Naive thymus-derived CD8-positive, alpha-beta T cell (primary cell): ENCODE data around the gene CDKAL1. TPM values are rescaled to one million over a fixed set of nuclear protein-coding genes. Genes with fewer than 3 reads are reported as not detected.
"Not testable (repeated sequence)": the region's sequence is repeated elsewhere in the genome, so short reads cannot be mapped to it uniquely, and the experiment has no call there.

Experiments
- ATAC-seq, 2 donors: fragments of 150-1000 bp; cut with Tn5 transposase in 1 of 2; sonication (Bioruptor Pico), chemical (Tn5 transposase) in 1 of 2; 1 replicate in 1 of 2; 2 replicates in 1 of 2; pipeline ENCODE4 v1.10.0; 2021; ENCODE audit warnings: mild to moderate bottlenecking in 2 of 2, moderate library complexity in 2 of 2
- POLR2A ChIA-PET: fragments of 350-600 bp; sonication (Branson Sonifier 250); formaldehyde crosslinking; loops from one replicate; lab custom pipeline; 2021; ENCODE audit warnings: antibody characterized with exemption; lab: Charles Lee
- DNase-seq, 10 donors: peaks; one replicate each; pipeline versions ENCODE4 v3.0.0 to v3.0.0-alpha.2; 2020 to 2022
- H3K27ac Mint-ChIP-seq, 10 donors: one replicate each; pipeline ENCODE4 v1.8.0; 2020 to 2022; ENCODE audit warnings: mild to moderate bottlenecking in 10 of 10, mixed read lengths in 10 of 10, moderate library complexity in 4 of 10, inconsistent platforms in 1 of 10
- H3K27me3 Mint-ChIP-seq, 5 donors: one replicate each; pipeline ENCODE4 v1.8.0; 2021 to 2022; ENCODE audit warnings: mixed read lengths in 5 of 5
- H3K36me3 Mint-ChIP-seq, 3 donors: one replicate each; pipeline ENCODE4 v1.8.0; 2020 to 2022; ENCODE audit warnings: mixed read lengths in 3 of 3, mild to moderate bottlenecking in 2 of 3, inconsistent platforms in 1 of 3
- H3K4me1 Mint-ChIP-seq, 4 donors: one replicate each; pipeline ENCODE4 v1.8.0; 2021 to 2022; ENCODE audit warnings: mixed read lengths in 4 of 4
- H3K4me3 Mint-ChIP-seq, 10 donors: one replicate each; pipeline ENCODE4 v1.8.0; 2020 to 2022; ENCODE audit warnings: mild to moderate bottlenecking in 10 of 10, mixed read lengths in 10 of 10, moderate library complexity in 6 of 10, inconsistent platforms in 1 of 10
- H3K9me3 Mint-ChIP-seq, 9 donors: one replicate each; pipeline ENCODE4 v1.8.0; 2020 to 2022; ENCODE audit warnings: mixed read lengths in 9 of 9, mild to moderate bottlenecking in 3 of 9, inconsistent platforms in 1 of 9, moderate library complexity in 1 of 9
- polyA plus RNA-seq, 3 donors: library from polyadenylated mRNA; unstranded; fragments of 300-500 nt; fragmentation: Illumina TruSeq; gene quantifications; one replicate each; pipeline ENCODE4 v1.2.3, GENCODE V29; 2021
- total RNA-seq, 8 experiments: library from RNA in 2 of 8; stranded (reverse) in 2 of 8; gene quantifications; one replicate each; pipeline ENCODE4 v1.2.3 and lab custom pipeline; 2021 to 2026

Gene CDKAL1
- total and polyA plus RNA-seq, 5 experiments from 2014 or later, result 21.5 to 36.7 (median 29.1) TPM

DNA sequence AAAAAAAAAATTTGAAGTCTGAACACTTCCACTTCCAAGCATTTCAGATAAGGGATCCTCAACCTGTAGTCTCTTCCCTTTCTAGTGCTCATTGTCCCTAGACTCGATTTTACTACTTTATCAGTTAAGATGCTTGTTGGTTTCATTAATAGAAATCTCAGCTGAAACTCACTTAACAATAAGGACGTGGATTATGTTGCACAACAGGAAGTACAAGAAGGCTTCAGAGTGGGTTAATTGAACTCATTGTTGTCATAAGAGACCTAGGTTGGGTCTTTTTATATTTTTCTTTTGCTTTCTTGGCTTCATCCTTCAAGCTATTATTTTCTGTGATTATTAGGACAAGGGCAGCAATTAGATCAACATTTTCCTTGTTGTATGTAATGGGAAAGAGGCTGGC lies 175.2 kb downstream of the CDKAL1 start:
- Mint-ChIP-seq H3K4me3 (no peak overlapping the region), H3K9me3 (no peaks in the 10 kb centered on the region), H3K4me1 (peaks cover 22 to 46% (median 42%) of the 10 kb centered on the region in 4 donors), H3K27ac (peak overlapping the region in 2 of 10 donors; percentile 1 to 43), H3K27me3 (no peaks in the 10 kb centered on the region), H3K36me3 (peaks cover 0 to 4% (median 0%) of the 10 kb centered on the region in 3 donors)
- ATAC-seq (no peak), DNase-seq (no peak)
- POLR2A ChIA-PET, result no interaction called here

DNA sequence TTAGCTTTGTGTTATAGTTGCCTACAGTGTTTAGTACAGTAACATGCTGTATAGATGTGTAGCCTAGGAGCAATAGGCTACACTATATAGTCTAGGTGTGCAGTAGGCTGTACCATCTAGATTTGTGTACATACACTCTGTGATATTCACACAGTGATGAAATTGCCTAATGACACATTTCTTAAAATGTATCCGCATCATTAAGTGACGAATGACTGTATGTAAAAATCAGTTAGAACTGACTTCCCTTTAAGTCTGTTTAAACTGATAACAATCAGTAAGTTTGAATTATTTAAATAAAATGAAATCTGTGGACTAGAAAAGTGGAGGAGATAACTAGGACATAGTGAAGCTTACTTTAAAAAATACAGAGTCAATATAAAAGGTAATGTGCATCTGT lies 176.1 kb downstream of the CDKAL1 start:
- no peak for ATAC-seq
- Mint-ChIP-seq H3K4me3 (no peak overlapping the region), H3K9me3 (no peaks in the 10 kb centered on the region), H3K27me3 (no peaks in the 10 kb centered on the region), H3K27ac (no peak overlapping the region), H3K4me1 (peaks cover 20 to 41% (median 40%) of the 10 kb centered on the region in 4 donors), H3K36me3 (peaks cover 0 to 2% (median 0%) of the 10 kb centered on the region in 3 donors)
- POLR2A ChIA-PET, result no interaction called here
- DNase-seq, result no peak

DNA sequence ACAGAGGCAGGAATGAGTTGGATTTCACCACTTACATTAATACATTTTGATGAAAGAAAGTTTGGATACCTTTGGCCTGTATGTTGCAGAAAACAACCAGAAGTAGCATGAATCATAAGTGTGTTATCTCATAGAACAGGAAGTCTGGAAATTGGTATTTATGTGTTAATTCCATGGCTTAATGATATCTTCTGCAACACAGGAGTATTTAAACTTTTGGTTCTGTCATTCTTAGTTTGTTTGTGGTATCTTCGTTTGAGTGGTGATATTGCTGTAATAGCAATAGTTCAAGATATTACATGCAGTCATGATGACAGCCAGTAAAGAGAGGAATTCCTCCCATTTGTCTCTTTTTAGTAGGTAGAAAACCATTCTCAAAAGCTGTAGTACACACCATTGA lies 177.3 kb downstream of the CDKAL1 start:
- Mint-ChIP-seq H3K27me3 (no peaks in the 10 kb centered on the region), H3K4me1 (peaks cover 16 to 35% (median 29%) of the 10 kb centered on the region in 4 donors), H3K36me3 (peaks cover 0 to 2% (median 0%) of the 10 kb centered on the region in 3 donors), H3K27ac (no peak overlapping the region), H3K9me3 (no peaks in the 10 kb centered on the region), H3K4me3 (no peak overlapping the region)
- POLR2A ChIA-PET, result no interaction called here
- DNase-seq, result no peak
- ATAC-seq, result no peak

DNA sequence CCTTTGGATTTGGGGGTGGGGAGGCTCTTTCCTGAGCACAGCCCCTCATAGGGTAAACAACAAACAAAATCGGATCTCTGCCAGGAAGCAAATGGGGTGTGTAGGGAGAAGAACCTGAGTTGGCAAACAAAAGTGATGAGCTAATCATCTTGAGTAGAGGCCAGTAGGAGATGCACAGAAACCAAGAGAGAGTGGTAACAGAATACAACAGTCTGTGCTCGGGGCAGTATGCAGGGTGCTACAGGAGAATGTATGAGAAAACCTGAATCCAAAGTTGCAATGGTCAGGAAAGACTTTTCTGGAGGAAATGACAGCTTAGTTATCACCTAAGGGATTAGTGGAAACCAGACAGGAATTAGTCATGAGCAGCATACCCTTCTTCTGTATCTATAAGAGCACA lies 177.8 kb downstream of the CDKAL1 start:
- no peaks in the 10 kb centered on the region for H3K27me3 Mint-ChIP-seq
- H3K36me3 Mint-ChIP-seq, result peaks cover 0 to 2% (median 0%) of the 10 kb centered on the region in 3 donors
- H3K4me3 Mint-ChIP-seq, result no peak overlapping the region
- H3K27ac Mint-ChIP-seq, result no peak overlapping the region
- H3K9me3 Mint-ChIP-seq, result no peaks in the 10 kb centered on the region
- no peak for DNase-seq
- ATAC-seq, result no peak
- POLR2A ChIA-PET, result no interaction called here
- H3K4me1 Mint-ChIP-seq, result peaks cover 14 to 30% (median 25%) of the 10 kb centered on the region in 4 donors

DNA sequence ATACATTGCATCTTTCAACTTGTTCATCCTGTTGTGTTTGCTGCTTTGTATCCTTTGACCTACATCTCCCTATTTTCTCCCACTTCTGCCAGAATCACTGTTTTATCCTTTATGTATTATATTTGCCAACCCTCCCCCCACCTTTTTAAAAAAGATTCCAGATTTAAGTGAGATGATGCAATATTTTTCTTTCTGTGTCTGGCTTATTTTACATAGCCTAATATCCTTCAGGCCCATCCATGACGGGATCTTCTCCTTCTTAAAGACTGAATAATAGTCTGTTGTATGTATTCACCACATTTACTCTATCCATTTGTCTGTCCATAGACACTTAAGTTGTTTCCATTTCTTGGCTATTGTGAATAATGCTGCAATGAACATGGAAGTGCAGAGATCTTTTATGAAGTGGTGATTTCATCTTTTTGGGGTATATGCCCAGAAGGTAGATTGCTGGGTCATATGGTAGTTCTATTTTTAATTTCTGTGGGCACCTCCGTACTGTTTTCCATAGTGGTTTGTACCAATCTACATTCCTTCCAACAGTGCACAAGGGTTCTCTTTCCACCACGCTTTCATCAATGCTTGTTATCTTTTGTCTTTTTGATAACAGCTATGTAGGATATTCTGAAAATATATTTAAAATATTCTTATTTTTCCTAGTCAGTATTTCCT lies 181.0 kb downstream of the CDKAL1 start:
- Mint-ChIP-seq H3K9me3 (no peaks in the 10 kb centered on the region), H3K4me3 (no peak overlapping the region), H3K27me3 (no peaks in the 10 kb centered on the region), H3K4me1 (peaks cover 11 to 26% (median 23%) of the 10 kb centered on the region in 4 donors), H3K27ac (no peak overlapping the region), H3K36me3 (peaks cover 0 to 2% (median under 1%) of the 10 kb centered on the region in 3 donors)
- POLR2A ChIA-PET, result no interaction called here
- DNase-seq (no peak), ATAC-seq (no peak)

DNA sequence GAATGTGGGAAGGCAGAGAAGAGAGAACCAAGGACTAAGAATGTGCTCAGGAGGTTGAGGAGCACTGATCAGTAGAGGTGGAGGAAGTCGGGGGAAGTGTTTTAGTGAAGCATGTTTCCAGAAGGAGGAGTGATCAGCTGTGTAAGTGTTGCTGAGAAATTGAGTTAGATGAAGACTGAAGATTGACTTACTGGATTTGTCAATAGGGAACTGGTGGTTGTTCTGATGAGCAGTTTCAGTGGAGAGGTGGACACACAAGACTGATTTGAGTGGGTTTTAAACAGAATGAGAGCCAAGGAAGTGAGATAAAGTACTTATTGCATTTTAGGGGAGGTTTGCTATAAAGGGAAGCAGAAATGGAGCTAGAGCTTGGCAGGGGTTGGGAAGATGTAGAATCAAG lies 182.6 kb downstream of the CDKAL1 start:
- ATAC-seq (no peak), DNase-seq (no peak)
- H3K36me3 Mint-ChIP-seq, result peaks cover 0 to 10% (median 3%) of the 10 kb centered on the region in 3 donors
- no peaks in the 10 kb centered on the region for H3K9me3 Mint-ChIP-seq
- no peaks in the 10 kb centered on the region for H3K27me3 Mint-ChIP-seq
- H3K4me3 Mint-ChIP-seq, result no peak overlapping the region
- H3K4me1 Mint-ChIP-seq, result peaks cover 10 to 24% (median 20%) of the 10 kb centered on the region in 4 donors
- no peak overlapping the region for H3K27ac Mint-ChIP-seq
- POLR2A ChIA-PET, result no interaction called here

DNA sequence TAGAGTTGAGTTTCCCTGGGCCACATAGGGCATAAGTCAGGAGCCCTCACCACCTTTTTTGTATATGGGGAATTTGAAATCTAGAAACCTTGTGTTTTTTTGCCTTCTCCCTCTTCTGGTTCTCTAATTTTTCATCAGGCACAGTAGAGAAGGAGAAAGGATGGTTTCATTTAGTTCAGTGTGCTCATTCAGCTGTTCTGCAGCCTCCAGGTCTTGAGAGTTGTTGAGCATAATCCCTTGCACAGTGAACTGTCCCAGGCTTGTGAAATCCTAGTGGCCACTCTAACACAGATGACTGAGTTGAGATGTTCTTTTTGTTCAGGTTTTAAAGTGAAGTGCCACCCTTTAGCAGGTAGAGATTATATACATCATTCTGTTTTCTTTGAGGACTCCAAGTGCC lies 183.5 kb downstream of the CDKAL1 start:
- Mint-ChIP-seq H3K27me3 (no peaks in the 10 kb centered on the region), H3K9me3 (no peaks in the 10 kb centered on the region), H3K4me1 (peaks cover 8 to 30% (median 22%) of the 10 kb centered on the region in 4 donors), H3K4me3 (no peak overlapping the region), H3K36me3 (peaks cover 0 to 19% (median 8%) of the 10 kb centered on the region in 3 donors), H3K27ac (peak overlapping the region in 1 of 10 donors; percentile 60)
- no peak for DNase-seq
- POLR2A ChIA-PET, result no interaction called here
- no peak for ATAC-seq

DNA sequence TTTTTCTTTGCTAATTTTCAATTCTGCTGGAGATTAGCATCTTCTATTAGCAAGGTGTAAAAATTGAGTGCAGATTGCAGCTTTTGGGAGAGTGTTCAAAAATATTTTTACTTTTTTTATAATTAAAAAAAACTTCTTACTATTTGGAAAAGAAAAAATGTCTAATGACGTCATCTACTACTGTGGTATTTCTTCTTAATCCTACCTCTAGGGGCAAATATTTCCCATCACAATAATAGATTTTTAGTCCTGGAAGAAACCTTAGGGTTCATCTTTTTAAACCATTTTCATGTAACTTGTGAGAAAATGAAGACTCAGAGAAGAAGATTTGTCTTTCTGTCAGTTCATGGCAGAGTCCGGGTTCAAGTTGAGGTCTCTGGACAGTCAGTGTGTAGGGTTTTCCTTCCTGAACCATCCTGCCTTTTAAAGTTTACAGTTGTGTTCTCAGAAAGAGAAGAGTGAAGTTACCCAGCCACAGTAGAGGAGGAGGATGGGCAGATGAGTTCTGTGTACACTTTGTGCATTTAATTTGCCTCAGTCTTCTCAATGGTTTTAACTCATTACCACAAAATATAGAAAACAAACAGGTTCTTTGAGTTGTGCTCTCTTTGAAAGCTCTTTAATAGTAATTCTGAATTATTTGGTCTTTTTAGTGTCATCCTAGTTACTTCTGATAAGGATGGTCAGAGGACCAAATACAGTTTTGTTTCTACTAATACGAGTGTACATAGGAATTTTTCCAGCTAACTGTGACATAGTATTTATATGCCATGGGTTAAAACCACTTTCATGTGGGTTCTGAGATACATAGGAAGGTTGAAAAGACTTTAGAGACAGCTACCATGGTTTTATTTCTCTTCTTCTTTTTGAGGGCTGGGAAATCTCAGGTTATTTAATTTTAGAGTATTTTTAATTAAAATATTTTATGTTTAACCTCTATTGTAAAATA lies 184.7 kb downstream of the CDKAL1 start:
- POLR2A ChIA-PET, result no interaction called here
- H3K4me1 Mint-ChIP-seq, result peaks cover 11 to 31% (median 24%) of the 10 kb centered on the region in 4 donors
- ATAC-seq, result no peak

DNA sequence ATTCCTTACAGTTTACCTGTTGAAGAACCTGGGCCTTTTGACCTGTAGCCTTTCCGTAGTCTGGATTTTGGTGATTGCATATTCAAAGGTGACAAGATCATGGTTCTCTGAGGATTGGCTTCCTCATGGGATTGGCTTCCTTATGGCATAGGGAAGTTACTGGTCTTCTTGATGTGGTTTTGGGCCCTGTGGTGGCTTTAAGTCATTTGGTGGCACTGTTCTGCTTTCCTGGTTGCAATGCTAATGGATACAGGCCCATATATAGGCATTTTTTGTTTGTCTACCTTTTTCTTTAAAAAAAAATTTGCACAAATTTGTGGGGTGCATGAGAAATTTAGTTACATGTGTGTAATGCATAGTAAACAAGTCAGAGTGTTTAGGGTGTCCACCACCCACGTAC lies 185.7 kb downstream of the CDKAL1 start:
- DNase-seq (no peak), ATAC-seq (no peak)
- H3K27me3 Mint-ChIP-seq, result no peaks in the 10 kb centered on the region
- no peak overlapping the region for H3K4me3 Mint-ChIP-seq
- H3K27ac Mint-ChIP-seq, result peak overlapping the region in 3 of 10 donors; percentile 19 to 68 (median 30)
- H3K9me3 Mint-ChIP-seq, result no peaks in the 10 kb centered on the region
- POLR2A ChIA-PET, result no interaction called here
- H3K36me3 Mint-ChIP-seq, result peaks cover 4 to 28% (median 18%) of the 10 kb centered on the region in 3 donors
- peaks cover 11 to 31% (median 24%) of the 10 kb centered on the region in 4 donors for H3K4me1 Mint-ChIP-seq

More for the DNA sequence above, 184.7 kb downstream of the CDKAL1 start:
- Mint-ChIP-seq H3K27ac (peak overlapping the region in 1 of 10 donors; percentile 64), H3K4me3 (no peak overlapping the region), H3K36me3 (peaks cover 4 to 28% (median 17%) of the 10 kb centered on the region in 3 donors), H3K9me3 (no peaks in the 10 kb centered on the region), H3K27me3 (no peaks in the 10 kb centered on the region)
- no peak for DNase-seq

DNA sequence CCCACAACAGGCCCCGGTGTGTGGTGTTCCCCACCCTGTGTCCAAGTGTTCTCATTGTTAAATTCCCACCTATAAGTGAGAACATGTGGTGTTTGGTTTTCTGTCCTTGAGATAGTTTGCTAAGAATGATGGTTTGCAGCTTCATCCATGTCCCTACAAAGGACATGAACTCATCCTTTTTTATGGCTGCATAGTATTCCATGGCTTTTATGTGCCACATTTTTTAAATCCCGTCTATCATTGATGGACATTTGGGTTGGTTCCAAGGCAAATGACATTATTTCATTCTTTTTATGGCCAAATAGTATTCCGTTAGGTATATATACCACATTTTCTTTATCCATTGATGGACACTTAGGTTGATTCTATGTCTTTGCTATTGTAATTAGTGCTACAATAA lies 186.9 kb downstream of the CDKAL1 start:
- peaks cover 11 to 31% (median 24%) of the 10 kb centered on the region in 4 donors for H3K4me1 Mint-ChIP-seq
- POLR2A ChIA-PET, DNase-seq, H3K27me3 Mint-ChIP-seq, H3K4me3 Mint-ChIP-seq, ATAC-seq, H3K9me3 Mint-ChIP-seq, H3K27ac Mint-ChIP-seq: not testable (repeated sequence)
- H3K36me3 Mint-ChIP-seq, result peaks cover 5 to 34% (median 22%) of the 10 kb centered on the region in 3 donors

DNA sequence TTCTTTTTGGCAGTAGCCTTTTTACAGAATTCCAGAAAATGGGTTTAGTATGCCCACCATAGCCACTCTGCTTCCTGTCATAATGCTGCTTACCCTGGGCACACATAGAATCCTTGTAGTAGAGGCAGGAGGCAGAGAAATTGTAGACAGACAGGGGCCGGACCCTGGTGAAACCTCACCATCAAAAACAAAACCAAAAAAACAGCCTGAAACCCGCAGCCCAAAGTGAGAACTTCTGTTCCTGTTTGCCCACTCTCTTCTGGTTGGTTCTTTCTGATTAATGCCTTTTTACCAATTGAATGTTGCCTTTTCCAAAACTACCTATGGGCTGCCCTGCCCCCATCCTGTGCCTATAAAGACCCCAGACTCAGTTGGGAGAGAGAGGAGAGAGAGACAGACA lies 188.2 kb downstream of the CDKAL1 start:
- Mint-ChIP-seq H3K9me3 (no peaks in the 10 kb centered on the region), H3K27me3 (no peaks in the 10 kb centered on the region), H3K27ac (no peak overlapping the region), H3K4me1 (peaks cover 16 to 36% (median 29%) of the 10 kb centered on the region in 4 donors), H3K36me3 (peaks cover 10 to 39% (median 25%) of the 10 kb centered on the region in 3 donors), H3K4me3 (no peak overlapping the region)
- ATAC-seq, result no peak
- POLR2A ChIA-PET, result no interaction called here
- DNase-seq, result no peak

DNA sequence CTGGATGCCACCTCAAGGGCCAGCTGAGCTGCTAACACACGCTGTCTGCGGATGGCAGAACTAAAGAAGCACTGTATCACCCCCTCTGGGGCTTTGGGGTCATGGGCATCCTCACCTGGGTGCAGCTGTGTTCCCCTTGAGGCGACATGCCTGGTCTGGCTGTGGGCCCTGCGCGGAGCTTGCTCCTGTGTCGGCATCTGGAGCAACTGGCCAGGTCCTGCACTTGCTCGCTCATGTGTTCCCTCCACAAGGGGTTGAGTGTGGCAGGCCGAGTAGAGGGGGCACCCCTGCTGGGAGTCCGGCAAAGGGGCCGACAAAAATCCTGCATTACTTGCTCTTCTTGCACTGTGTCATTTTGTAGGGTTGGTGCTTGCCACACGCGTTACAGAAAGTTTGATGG lies 189.0 kb downstream of the CDKAL1 start:
- Mint-ChIP-seq H3K9me3 (no peaks in the 10 kb centered on the region), H3K27ac (no peak overlapping the region), H3K36me3 (peaks cover 10 to 39% (median 25%) of the 10 kb centered on the region in 3 donors), H3K27me3 (no peaks in the 10 kb centered on the region), H3K4me1 (peaks cover 16 to 29% (median 25%) of the 10 kb centered on the region in 4 donors), H3K4me3 (no peak overlapping the region)
- ATAC-seq (no peak), DNase-seq (no peak)
- POLR2A ChIA-PET, result no interaction called here
